H1 (cell line): ENCODE measurements around the gene ARHGEF4. TPM values are rescaled to one million over a fixed set of nuclear protein-coding genes. Genes with fewer than 3 reads are reported as not detected.

ENCODE experiments used
- CTCF ChIA-PET: fragments of 300-600 bp; sonication (Branson Sonifier 250); formaldehyde crosslinking; loops from one replicate; lab custom pipeline; 2021; ENCODE audit not compliant: partially characterized antibody; lab: Charles Lee
- POLR2A ChIA-PET: fragments of 300-600 bp; sonication (Branson Sonifier 250); formaldehyde crosslinking; loops from one replicate; lab custom pipeline; 2021; ENCODE audit warnings: inconsistent platforms; ENCODE audit not compliant: partially characterized antibody; lab: Charles Lee
- DNase-seq, 2 experiments: peaks; one replicate each; pipeline versions ENCODE4 v3.0.0 to v3.0.0-alpha.2; 2010 to 2022; ENCODE audit warnings: low spot score in 2 of 2, low read depth in 1 of 2, mixed read lengths in 1 of 2
- FAIRE-seq: peaks from 2 replicates; lab custom pipeline; 2011; peaks lifted over from hg19 to GRCh38; lab: Jason Lieb, UNC
- H2AFZ ChIP-seq: 2 replicates; pipeline ENCODE4 v1.8.1; 2012; ENCODE audit warnings: low read length, inconsistent platforms
- H2AK5ac ChIP-seq: 2 replicates; pipeline ENCODE4 v1.6.1; 2013; ENCODE audit warnings: low read depth, low read length
- H2BK120ac ChIP-seq: replicated peaks from 2 replicates; pipeline ENCODE3; 2013; ENCODE audit warnings: low read depth, low read length, inconsistent platforms
- H2BK12ac ChIP-seq: 2 replicates; pipeline ENCODE4 v1.6.1; 2013; ENCODE audit warnings: low read depth, low read length
- H2BK15ac ChIP-seq: 2 replicates; pipeline ENCODE4 v1.6.1; 2013; ENCODE audit warnings: low read length
- H2BK20ac ChIP-seq: 2 replicates; pipeline ENCODE4 v1.6.1; 2013; ENCODE audit warnings: low read length
- H2BK5ac ChIP-seq: 2 replicates; pipeline ENCODE4 v1.6.1; 2013; ENCODE audit warnings: low read depth, low read length
- H3K14ac ChIP-seq: 2 replicates; pipeline ENCODE4 v1.6.1; 2013; ENCODE audit warnings: inconsistent platforms; ENCODE audit not compliant: insufficient read length
- H3K18ac ChIP-seq: 2 replicates; pipeline ENCODE4 v1.6.1; 2013; ENCODE audit warnings: low read length; ENCODE audit errors: extremely low read depth
- H3K23ac ChIP-seq: 2 replicates; pipeline ENCODE4 v1.6.1; 2013; ENCODE audit warnings: inconsistent platforms; ENCODE audit not compliant: insufficient read length
- H3K23me2 ChIP-seq: 2 replicates; pipeline ENCODE4 v1.6.1; 2013; ENCODE audit warnings: low read depth, low read length
- H3K27ac ChIP-seq: 2 replicates; pipeline ENCODE4 v1.6.1; 2011; ENCODE audit warnings: low read depth, low read length, inconsistent platforms
- H3K27me3 ChIP-seq, 4 experiments: replicated peaks in 1 of 4; 1 replicate in 1 of 4; 2 replicates in 3 of 4; pipeline versions ENCODE4 v1.6.1 to v1.8.1; 2011 to 2013; ENCODE audit warnings: low read length in 3 of 4, mild to moderate bottlenecking in 3 of 4, inconsistent platforms in 2 of 4, mixed read lengths in 2 of 4, moderate library complexity in 1 of 4; ENCODE audit not compliant: control insufficient read depth in 3 of 4, insufficient read depth in 3 of 4; ENCODE audit errors: extremely low read depth in 1 of 4
- H3K36me3 ChIP-seq, 4 experiments: 2 replicates each; pipeline versions ENCODE4 v1.6.1 to v1.8.1; 2011 to 2013; ENCODE audit warnings: mild to moderate bottlenecking in 4 of 4, low read length in 3 of 4, moderate library complexity in 2 of 4, control low read depth in 1 of 4, inconsistent platforms in 1 of 4; ENCODE audit not compliant: insufficient read depth in 4 of 4, control insufficient read depth in 2 of 4
- H3K4ac ChIP-seq: replicated peaks from 2 replicates; pipeline ENCODE3; 2013; ENCODE audit warnings: low read length, low read depth, mixed read lengths, inconsistent platforms; ENCODE audit not compliant: insufficient read length
- H3K4me1 ChIP-seq, 4 experiments: replicated peaks in 1 of 4; 1 replicate in 1 of 4; 2 replicates in 3 of 4; pipeline versions ENCODE4 v1.6.1 to v1.8.1; 2011 to 2013; ENCODE audit warnings: low read length in 3 of 4, inconsistent platforms in 2 of 4, mixed read lengths in 1 of 4; ENCODE audit not compliant: insufficient read depth in 4 of 4, control insufficient read depth in 3 of 4
- H3K4me2 ChIP-seq, 2 experiments: 2 replicates each; pipeline versions ENCODE4 v1.6.1 to v1.8.1; 2011 to 2013; ENCODE audit warnings: low read depth in 2 of 2, low read length in 2 of 2, control low read depth in 1 of 2, inconsistent platforms in 1 of 2, mild to moderate bottlenecking in 1 of 2; ENCODE audit not compliant: insufficient read depth in 1 of 2
- H3K4me3 ChIP-seq, 4 experiments: fragments of 200-600, 300-600 bp in 1 of 4; sonication (generic), shearing (Covaris generic), sonication (Bioruptor Twin) in 1 of 4; 2 replicates each; pipeline versions ENCODE4 v1.5.1 to v1.8.1; 2011 to 2016; ENCODE audit warnings: low read length in 4 of 4, low read depth in 3 of 4, control low read depth in 2 of 4, inconsistent platforms in 2 of 4, mild to moderate bottlenecking in 2 of 4, mixed read lengths in 1 of 4, moderate library complexity in 1 of 4; ENCODE audit not compliant: insufficient read depth in 2 of 4; ENCODE audit errors: extremely low read depth in 1 of 4
- H3K56ac ChIP-seq: replicated peaks from 2 replicates; pipeline ENCODE3; 2013; ENCODE audit warnings: low read depth, mild to moderate bottlenecking, mixed read lengths, low read length, inconsistent platforms; ENCODE audit not compliant: insufficient read length
- H3K79me1 ChIP-seq: 2 replicates; pipeline ENCODE4 v1.6.1; 2013; ENCODE audit warnings: low read depth, low read length, control low read depth
- H3K79me2 ChIP-seq, 2 experiments: 2 replicates each; pipeline versions ENCODE4 v1.6.1 to v1.8.1; 2012 to 2013; ENCODE audit warnings: low read length in 2 of 2, mild to moderate bottlenecking in 2 of 2, inconsistent platforms in 1 of 2; ENCODE audit not compliant: insufficient read depth in 2 of 2, control insufficient read depth in 1 of 2
- H3K9ac ChIP-seq, 4 experiments: replicated peaks in 1 of 4; 1 replicate in 1 of 4; 2 replicates in 3 of 4; pipeline versions ENCODE4 v1.6.1 to v1.8.1; 2011 to 2013; ENCODE audit warnings: low read depth in 3 of 4, low read length in 3 of 4, control low read depth in 2 of 4, mild to moderate bottlenecking in 2 of 4, moderate library complexity in 2 of 4, inconsistent platforms in 1 of 4; ENCODE audit errors: extremely low read depth in 1 of 4
- H3K9me3 ChIP-seq, 2 experiments: 2 replicates each; pipeline versions ENCODE4 v1.6.1 to v1.8.1; 2012 to 2013; ENCODE audit warnings: mild to moderate bottlenecking in 2 of 2, moderate library complexity in 2 of 2, control low read depth in 1 of 2, inconsistent platforms in 1 of 2, low read depth in 1 of 2, low read length in 1 of 2, mixed read lengths in 1 of 2; ENCODE audit not compliant: insufficient read depth in 2 of 2
- H4K20me1 ChIP-seq, 2 experiments: replicated peaks in 1 of 2; 2 replicates each; pipeline versions ENCODE3 to v1.8.1; 2011 to 2013; ENCODE audit warnings: inconsistent platforms in 2 of 2, low read length in 2 of 2, mild to moderate bottlenecking in 1 of 2; ENCODE audit not compliant: insufficient read depth in 2 of 2, control insufficient read depth in 1 of 2
- H4K5ac ChIP-seq: 2 replicates; pipeline ENCODE4 v1.6.1; 2013; ENCODE audit warnings: low read length, low read depth, mixed read lengths, inconsistent platforms; ENCODE audit not compliant: insufficient read length
- H4K8ac ChIP-seq: 2 replicates; pipeline ENCODE4 v1.8.0; 2013; ENCODE audit warnings: mild to moderate bottlenecking, moderate library complexity, low read length, inconsistent platforms; ENCODE audit not compliant: insufficient read depth; ENCODE audit errors: extremely low read depth
- H4K91ac ChIP-seq: replicated peaks from 2 replicates; pipeline ENCODE3; 2013; ENCODE audit warnings: low read length, mixed read lengths, inconsistent platforms; ENCODE audit not compliant: insufficient read length
- CREB1 ChIP-seq: IDR thresholded peaks from 2 replicates; pipeline ENCODE4 v1.6.1; 2012; ENCODE audit warnings: inconsistent platforms
- CTCF ChIP-seq, 3 experiments: IDR thresholded peaks; 1 replicate in 2 of 3; 2 replicates in 1 of 3; pipeline versions ENCODE4 v1.5.1 to v1.6.1; 2011; ENCODE audit warnings: low read length in 3 of 3, mild to moderate bottlenecking in 3 of 3, inconsistent platforms in 2 of 3, low read depth in 1 of 3, moderate library complexity in 1 of 3; ENCODE audit not compliant: insufficient read depth in 1 of 3; ENCODE audit errors: control extremely low read depth in 1 of 3
- HDAC2 ChIP-seq, 2 experiments: fragments of 300-600 bp in 1 of 2; sonication (generic) in 1 of 2; IDR thresholded peaks; 2 replicates each; pipeline ENCODE4 v1.6.1; 2011 to 2012; ENCODE audit warnings: low read depth in 2 of 2, low read length in 2 of 2, mild to moderate bottlenecking in 2 of 2, moderate library complexity in 2 of 2, borderline replicate concordance in 1 of 2, inconsistent platforms in 1 of 2
- JUN ChIP-seq: IDR thresholded peaks from 2 replicates; pipeline ENCODE4 v1.6.1; 2011; ENCODE audit warnings: low read depth, mild to moderate bottlenecking, improper control_type of control experiment, low read length
- MAX ChIP-seq: IDR thresholded peaks from 2 replicates; pipeline ENCODE4 v1.6.1; 2012; ENCODE audit warnings: inconsistent platforms
- RAD21 ChIP-seq, 2 experiments: IDR thresholded peaks in 1 of 2; conservative IDR thresholded peaks in 1 of 2; 2 replicates each; pipeline ENCODE4 v1.6.1; 2011; ENCODE audit warnings: low read depth in 2 of 2, low read length in 2 of 2, improper control_type of control experiment in 1 of 2, inconsistent platforms in 1 of 2, mild to moderate bottlenecking in 1 of 2, moderate library complexity in 1 of 2
- SAP30 ChIP-seq: fragments of 300-600 bp; sonication (generic); IDR thresholded peaks from 2 replicates; pipeline ENCODE4 v1.7.1; 2012; ENCODE audit warnings: low read length, moderate library complexity, mild to moderate bottlenecking, inconsistent platforms; ENCODE audit not compliant: insufficient read depth, insufficient replicate concordance
- SIX5 ChIP-seq: IDR thresholded peaks from 2 replicates; pipeline ENCODE4 v1.6.1; 2011; ENCODE audit warnings: mild to moderate bottlenecking, low read depth, low read length
- SRF ChIP-seq: IDR thresholded peaks from 2 replicates; pipeline ENCODE4 v1.6.1; 2011; ENCODE audit warnings: mild to moderate bottlenecking, low read depth, low read length, moderate library complexity
- WGBS, 2 experiments: shearing (Covaris generic) in 1 of 2; methylation state at CpG; one replicate each; pipeline versions ENCODE4 v1.1.6 to v1.1.7; 2013 to 2015; ENCODE audit warnings: low lambda C conversion rate in 2 of 2, mixed read lengths in 2 of 2, inconsistent platforms in 1 of 2, low coverage in 1 of 2, missing lambda C conversion rate in 1 of 2; ENCODE audit not compliant: insufficient replicate concordance in 2 of 2, insufficient coverage in 1 of 2, insufficient read length in 1 of 2; ENCODE audit errors: extremely low coverage in 1 of 2, missing lambda C conversion rate in 1 of 2; 5-methylcytosine and 5-hydroxymethylcytosine counted together
- polyA plus RNA-seq, 7 experiments: library from polyadenylated mRNA; depleted of rRNA in 3 of 7; stranded (reverse) in 5 of 7; unstranded in 2 of 7; fragments of >200 nt in 5 of 7; fragments of 200-250 nt in 2 of 7; gene quantifications; 1 replicate in 5 of 7; 2 replicates in 1 of 7; 4 replicates in 1 of 7; pipeline versions ENCODE4 v1.2.1 to v1.2.3, GENCODE V29; 2011 to 2013; ENCODE audit warnings: missing spikeins in 2 of 7, mixed read lengths in 2 of 7
- total RNA-seq: library from RNA; stranded (reverse); fragmentation: NEBNext Ultra II Directional; extraction: Animal tissue kit (Norgen Biotek cat#: 25700); gene quantifications from 2 replicates; pipeline ENCODE4 v1.2.1, GENCODE V29; 2021

Gene ARHGEF4
- total and polyA plus RNA-seq, 2 of the 8 experiments (the other 6 are each of a cell fraction or from before 2014, with no cell fraction given): 10.6 to 14.6 TPM

GRCh38 chr2:131042148-131042775 is 205.5 kb downstream of the ARHGEF4 start:
- H3K79me1 ChIP-seq: no peaks in the 10 kb centered on the region
- no peak overlapping the region for H3K4me2 ChIP-seq
- H4K8ac ChIP-seq: no peak overlapping the region; the same call in 1 of the 2 replicates
- no peak overlapping the region for H3K14ac ChIP-seq
- FAIRE-seq (no peak), DNase-seq (no peak)
- H2BK120ac ChIP-seq: no peak overlapping the region
- H3K27ac ChIP-seq: no peak overlapping the region
- H2BK12ac ChIP-seq: no peak overlapping the region
- no peak overlapping the region for H2AK5ac ChIP-seq
- no peaks in the 10 kb centered on the region for H3K9me3 ChIP-seq
- H3K56ac ChIP-seq: no peak overlapping the region
- H3K9ac ChIP-seq: no peak overlapping the region
- no peaks in the 10 kb centered on the region for H3K27me3 ChIP-seq
- H3K4me1 ChIP-seq: peaks cover 0 to 5% (median 0%) of the 10 kb centered on the region in 4 experiments; a peak in 3 of 7 replicates
- peaks cover 3 to 10% of the 10 kb centered on the region in 2 experiments for H4K20me1 ChIP-seq
- H3K18ac ChIP-seq: no peak overlapping the region
- no peak overlapping the region for H2BK5ac ChIP-seq
- H3K23ac ChIP-seq: no peak overlapping the region
- H2AFZ ChIP-seq: no peak overlapping the region
- H4K91ac ChIP-seq: no peak overlapping the region
- H3K4me3 ChIP-seq: no peak overlapping the region
- peaks cover 0 to 8% (median 0%) of the 10 kb centered on the region in 4 experiments; a peak in 1 of 8 replicates for H3K36me3 ChIP-seq
- no peak overlapping the region for H2BK15ac ChIP-seq
- H3K23me2 ChIP-seq: no peaks in the 10 kb centered on the region
- ChIA-PET POLR2A (interaction anchor here (1.0 to 1.2 kb wide), 2 partner anchors 10 to 11 kb away, joined by 3 to 4 read pairs; no protein-coding TSS in a partner anchor), CTCF (interaction anchor here (0.6 to 2.7 kb wide), 6 partner anchors 13 to 245 kb away, joined by 3 to 12 read pairs (median 4); no protein-coding TSS in a partner anchor)
- H2BK20ac ChIP-seq: no peak overlapping the region
- H4K5ac ChIP-seq: no peak overlapping the region
- H3K79me2 ChIP-seq: no peaks in the 10 kb centered on the region
- WGBS, 2 experiments: 84% methylated on average over 7 of the region's 7 CpGs; no CpG with 5 or more reads in 1 of the 2 experiments
- no peak overlapping the region for H3K4ac ChIP-seq
- TF ChIP-seq SAP30 (no peak), CTCF (IDR thresholded peaks at IDR 0.05; ENCODE audit: control extremely low read depth in 1 of 3, insufficient read depth in 1 of 3, low read depth in 1 of 3, low read length in 3 of 3) (no peak), SRF (no peak), RAD21 (IDR thresholded peaks at IDR 0.05 in 1 of 2, conservative IDR thresholded peaks at IDR 0.05 in 1 of 2; ENCODE audit: low read depth in 2 of 2, low read length in 2 of 2) (no peak), JUN (no peak), MAX (no peak), CREB1 (no peak), SIX5 (no peak), HDAC2 (IDR thresholded peaks at IDR 0.05; ENCODE audit: borderline replicate concordance in 1 of 2, low read depth in 2 of 2, low read length in 2 of 2) (no peak)
